Measurements from ENCODE around the gene TMEM33.

GRCh38 chr4:41889317-41889716, 45.9 kb upstream of the TMEM33 start:
- TF ChIP-seq CTCF (IDR thresholded peaks at IDR 0.05) (no peak), POLR2AphosphoS5 (IDR thresholded peaks at IDR 0.05; ENCODE audit: insufficient read depth in 1 of 2, low read depth in 1 of 2) (no peak)

All from vagina (tissue), 2 donors.